Measurements from ENCODE around the gene ONECUT3.
A peak's percentile ranks its signal among the peaks of the same experiment; 100 is the strongest.

Gene ONECUT3

DNA sequence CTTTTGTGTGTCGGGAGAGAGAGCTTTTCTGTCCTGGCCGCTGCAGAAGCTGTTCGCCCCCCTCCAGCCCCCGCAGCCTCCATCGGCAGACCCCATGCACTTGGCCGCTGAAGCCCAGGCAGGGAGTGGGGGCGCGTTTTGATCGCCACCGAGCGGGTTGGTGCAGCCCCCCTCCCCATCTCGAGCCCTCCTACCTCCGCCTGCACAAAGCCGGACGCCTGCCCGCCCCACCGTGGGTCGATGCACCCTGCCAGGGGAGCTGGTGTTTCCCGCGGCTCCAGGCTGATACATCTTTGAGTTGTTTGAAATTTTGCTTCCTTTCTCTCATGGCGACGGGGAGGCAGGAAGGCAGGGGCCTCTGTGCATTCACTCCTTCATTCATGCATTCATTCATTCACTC is 16.4 kb upstream of the ONECUT3 start:
- Histone ChIP-seq H3K4me2 (no peak overlapping the region), H3K4me3 (no peak overlapping the region), H3K9me3 (peaks cover 10% of the 10 kb centered on the region), H4K20me1 (no peaks in the 10 kb centered on the region; the same call in 1 of the 2 replicates), H3K36me3 (no peaks in the 10 kb centered on the region), H3K9ac (no peak overlapping the region), H3K27ac (no peak overlapping the region), H3K27me3 (peaks cover 78% of the 10 kb centered on the region), H3K4me1 (no peaks in the 10 kb centered on the region)
- TF ChIP-seq Cebpa-rat (IDR thresholded peaks at IDR 0.05): no peak

DNA sequence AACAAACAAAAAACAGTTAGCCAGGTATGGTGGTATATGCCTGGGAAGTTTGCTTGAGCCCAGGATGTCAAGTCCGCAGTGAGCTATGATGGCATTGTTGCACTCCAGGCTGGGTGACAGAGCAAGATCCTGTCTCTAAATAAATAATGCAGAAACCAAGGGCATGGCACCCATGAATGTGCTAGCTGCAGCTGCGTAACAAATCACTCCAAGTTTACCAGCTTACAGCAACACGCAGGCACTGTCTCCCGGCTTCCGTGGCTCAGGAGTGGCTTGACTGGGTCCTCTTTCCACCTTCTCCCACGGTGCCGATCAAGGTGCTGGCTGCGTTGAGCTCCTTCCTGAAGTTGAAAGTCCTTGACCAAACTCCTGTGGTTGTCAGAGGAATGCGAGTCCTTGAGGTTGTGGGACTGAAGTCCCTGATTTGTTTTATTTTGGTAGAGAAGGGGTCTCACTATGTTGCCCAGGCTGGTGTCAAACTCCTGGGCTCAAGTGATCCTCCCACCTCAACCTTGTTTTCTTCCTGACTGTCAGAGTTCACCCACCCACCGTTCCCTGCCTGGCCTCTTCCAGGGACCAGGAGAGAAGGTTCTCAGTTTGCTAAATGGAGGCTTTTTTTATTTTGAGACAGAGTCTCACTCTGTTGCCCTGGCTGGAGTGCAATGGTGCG is 13.2 kb upstream of the ONECUT3 start:
- H3K27me3 ChIP-seq: peaks cover 52% of the 10 kb centered on the region
- H3K4me1 ChIP-seq: peaks cover 5% of the 10 kb centered on the region
- no peak for TF ChIP-seq Cebpa-rat (IDR thresholded peaks at IDR 0.05)

DNA sequence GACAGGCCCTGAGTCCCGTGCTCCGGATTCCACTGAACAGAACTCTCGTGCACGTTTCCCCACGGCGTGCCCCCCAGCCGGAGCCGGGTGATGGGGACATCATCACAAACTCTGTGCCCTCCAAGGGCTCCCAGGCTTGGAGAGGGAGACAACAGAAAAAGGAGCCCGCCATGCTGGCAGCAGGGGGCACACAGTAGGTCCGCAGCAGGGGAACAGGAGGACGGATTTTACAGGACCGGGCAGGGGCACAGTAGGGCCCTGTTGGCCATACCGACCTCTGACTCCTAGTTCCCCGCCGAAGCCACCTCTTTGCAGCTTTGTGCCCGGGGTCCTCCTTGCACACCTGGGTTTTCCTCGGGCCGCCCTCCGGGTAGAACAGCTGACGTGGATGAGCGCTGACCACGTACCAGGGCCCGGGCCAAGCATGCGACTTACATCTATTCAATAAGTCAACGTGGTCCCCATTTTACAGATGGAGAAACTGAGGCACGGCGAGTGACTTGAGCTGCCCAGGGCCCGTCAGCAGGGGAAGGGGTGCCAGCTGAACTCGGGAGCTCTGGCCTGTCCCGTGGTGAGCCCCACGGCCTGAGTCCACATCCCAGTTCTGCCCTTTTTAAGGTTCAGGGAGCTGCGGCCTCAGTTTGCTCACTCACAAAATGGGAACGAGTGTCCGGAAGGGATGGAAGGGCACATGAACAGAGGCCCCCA is 10.2 kb upstream of the ONECUT3 start:
- Histone ChIP-seq H3K9me3 (peaks cover 10% of the 10 kb centered on the region), H3K4me1 (peaks cover 28% of the 10 kb centered on the region), H3K27ac (no peak overlapping the region), H3K27me3 (peaks cover 51% of the 10 kb centered on the region), H3K9ac (no peak overlapping the region), H3K4me3 (no peak overlapping the region), H3K4me2 (no peak overlapping the region), H3K36me3 (no peaks in the 10 kb centered on the region), H4K20me1 (peaks cover 24% of the 10 kb centered on the region)
- TF ChIP-seq Cebpa-rat (IDR thresholded peaks at IDR 0.05): no peak

More for the DNA sequence above, 13.2 kb upstream of the ONECUT3 start:
- H3K27ac ChIP-seq: no peak overlapping the region
- H3K36me3 ChIP-seq: no peaks in the 10 kb centered on the region
- H3K4me3 ChIP-seq: no peak overlapping the region
- H4K20me1 ChIP-seq: peaks cover 2% of the 10 kb centered on the region; the same call in 1 of the 2 replicates
- H3K9ac ChIP-seq: no peak overlapping the region
- H3K4me2 ChIP-seq: no peak overlapping the region
- peaks cover 10% of the 10 kb centered on the region for H3K9me3 ChIP-seq

DNA sequence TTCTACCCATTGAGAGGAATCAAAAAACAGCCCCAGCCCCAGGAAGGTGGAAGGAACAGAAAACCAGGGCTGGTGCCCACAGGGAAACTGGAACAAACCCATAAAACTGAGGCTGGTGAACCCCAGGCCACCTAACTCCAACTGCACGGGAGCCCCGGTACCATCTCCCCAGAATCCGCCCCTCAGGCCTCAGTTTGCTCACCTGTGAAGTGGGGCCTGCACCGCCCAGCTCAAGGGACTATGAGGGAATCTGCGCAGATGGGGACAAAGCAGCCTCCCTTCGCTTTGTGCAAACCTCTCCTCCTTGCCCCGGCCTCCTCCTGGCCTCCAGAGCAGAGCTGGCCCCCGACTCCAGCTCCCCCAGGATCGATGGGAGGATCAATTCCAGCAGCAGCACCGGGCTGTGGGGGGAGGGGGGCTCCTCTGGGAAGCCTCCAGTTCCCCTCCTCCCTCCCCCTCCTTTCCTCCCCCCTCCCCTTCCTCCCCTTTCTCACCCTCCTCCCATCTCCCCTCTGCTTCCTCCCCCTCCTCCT is 9.1 kb upstream of the ONECUT3 start:
- H4K20me1 ChIP-seq: peaks cover 34% of the 10 kb centered on the region
- no peak overlapping the region for H3K27ac ChIP-seq
- TF ChIP-seq Cebpa-rat (IDR thresholded peaks at IDR 0.05): no peak
- H3K4me3 ChIP-seq: no peak overlapping the region
- peaks cover 57% of the 10 kb centered on the region for H3K27me3 ChIP-seq
- H3K9ac ChIP-seq: no peak overlapping the region
- no peaks in the 10 kb centered on the region for H3K36me3 ChIP-seq
- peaks cover 10% of the 10 kb centered on the region for H3K9me3 ChIP-seq
- no peak overlapping the region for H3K4me2 ChIP-seq
- peaks cover 39% of the 10 kb centered on the region for H3K4me1 ChIP-seq

GRCh38 chr19:1744822-1745563 is 8.3 kb upstream of the ONECUT3 start:
- Histone ChIP-seq H3K27me3 (peaks cover 61% of the 10 kb centered on the region), H3K36me3 (no peaks in the 10 kb centered on the region), H3K27ac (no peak overlapping the region), H3K4me1 (peaks cover 47% of the 10 kb centered on the region), H3K9ac (no peak overlapping the region), H3K9me3 (peaks cover 7% of the 10 kb centered on the region), H3K4me3 (peak overlapping the region; percentile 33; the same call in 1 of the 2 replicates), H4K20me1 (peaks cover 42% of the 10 kb centered on the region), H3K4me2 (peak overlapping the region; percentile 77)
- no peak for TF ChIP-seq Cebpa-rat (IDR thresholded peaks at IDR 0.05)

DNA sequence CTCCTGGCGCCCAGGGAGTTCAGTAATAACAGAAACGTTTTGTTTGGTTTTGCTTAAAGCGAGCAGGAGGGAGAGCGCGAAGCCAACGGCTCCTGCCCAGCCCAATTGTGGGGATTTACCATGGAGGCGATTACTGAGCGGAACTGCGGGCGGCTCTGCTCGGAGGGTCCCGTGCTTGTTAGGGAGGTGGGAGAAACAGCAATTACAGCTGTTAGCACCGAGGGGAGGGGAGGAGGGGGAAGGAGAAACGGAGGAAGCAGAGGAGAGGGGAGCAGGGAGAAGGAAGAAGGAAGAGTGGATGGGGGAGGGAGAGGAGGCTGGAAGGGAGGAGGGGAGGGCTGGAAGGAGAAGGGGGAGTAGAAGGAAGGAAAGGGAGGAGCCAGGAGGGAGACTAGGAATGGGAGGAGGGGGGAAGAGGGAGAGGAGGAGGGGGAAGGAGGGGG is 7.7 kb upstream of the ONECUT3 start:
- no peak for TF ChIP-seq Cebpa-rat (IDR thresholded peaks at IDR 0.05)
- Histone ChIP-seq H3K36me3 (no peaks in the 10 kb centered on the region), H3K9me3 (peaks cover under 1% of the 10 kb centered on the region), H3K4me1 (peaks cover 47% of the 10 kb centered on the region), H3K4me2 (peak overlapping the region; percentile 77), H3K9ac (no peak overlapping the region), H3K27me3 (peaks cover 61% of the 10 kb centered on the region), H3K27ac (no peak overlapping the region), H4K20me1 (peaks cover 48% of the 10 kb centered on the region), H3K4me3 (peak overlapping the region; percentile 33; the same call in 1 of the 2 replicates)

GRCh38 chr19:1746401-1747284 is 6.7 kb upstream of the ONECUT3 start:
- H3K27ac ChIP-seq: no peak overlapping the region
- H3K9ac ChIP-seq: no peak overlapping the region
- H3K4me1 ChIP-seq: peaks cover 47% of the 10 kb centered on the region
- H3K27me3 ChIP-seq: peaks cover 68% of the 10 kb centered on the region
- no peaks in the 10 kb centered on the region for H3K36me3 ChIP-seq
- H3K4me2 ChIP-seq: peak overlapping the region; percentile 63
- TF ChIP-seq Cebpa-rat (IDR thresholded peaks at IDR 0.05): no peak
- no peaks in the 10 kb centered on the region for H3K9me3 ChIP-seq
- peaks cover 59% of the 10 kb centered on the region for H4K20me1 ChIP-seq
- no peak overlapping the region for H3K4me3 ChIP-seq

GRCh38 chr19:1747285-1748114 is 5.8 kb upstream of the ONECUT3 start:
- peak overlapping the region; percentile 81 for H3K4me2 ChIP-seq
- peak overlapping the region; percentile 52 for H3K4me3 ChIP-seq
- peaks cover 75% of the 10 kb centered on the region for H3K27me3 ChIP-seq

More at GRCh38 chr19:1747285-1748114, 5.8 kb upstream of the ONECUT3 start:
- Histone ChIP-seq H3K9me3 (no peaks in the 10 kb centered on the region), H4K20me1 (peaks cover 67% of the 10 kb centered on the region), H3K9ac (no peak overlapping the region), H3K4me1 (peaks cover 51% of the 10 kb centered on the region), H3K36me3 (no peaks in the 10 kb centered on the region), H3K27ac (no peak overlapping the region)
- no peak for TF ChIP-seq Cebpa-rat (IDR thresholded peaks at IDR 0.05)
